ENCODE data around the gene INSM2. TPM values are rescaled to one million over a fixed set of nuclear protein-coding genes. Genes with fewer than 3 reads are reported as not detected.

The INSM2 gene
- total RNA-seq, 1 donor: not detected

DNA sequence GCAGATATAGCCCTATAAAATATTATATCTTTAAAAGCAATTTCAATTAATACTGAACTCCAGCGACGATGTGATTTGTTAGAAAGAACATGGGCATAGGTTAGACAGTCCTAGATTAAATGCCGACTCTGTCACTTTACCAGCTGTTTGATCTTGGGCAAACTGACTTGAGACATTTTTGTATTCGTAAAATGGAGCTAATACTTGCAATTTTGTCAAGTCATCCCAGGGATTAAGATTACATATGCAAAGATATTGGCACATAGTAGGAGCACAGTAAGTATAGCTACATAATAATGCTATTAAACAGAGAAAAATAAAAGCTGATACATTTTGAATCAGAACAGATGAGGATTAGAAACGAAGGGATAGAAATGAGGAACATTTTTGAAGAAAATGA lies 9.0 kb downstream of the INSM2 start:
- Histone ChIP-seq H3K79me2 (ENCODE audit: insufficient read depth, low read length) (no peaks in the 10 kb centered on the region), H3K27me3 (ENCODE audit: insufficient read depth, low read length) (no peaks in the 10 kb centered on the region), H4K20me1 (ENCODE audit: insufficient read depth, low read length) (no peaks in the 10 kb centered on the region), H3K9me3 (ENCODE audit: low read depth, low read length) (no peaks in the 10 kb centered on the region), H3K4me1 (ENCODE audit: insufficient read depth, low read length) (no peaks in the 10 kb centered on the region), H3K27ac (ENCODE audit: low read depth, low read length) (no peak overlapping the region), H3K4me2 (ENCODE audit: insufficient read depth, low read length) (no peak overlapping the region), H3K36me3 (ENCODE audit: insufficient read depth, low read length) (no peaks in the 10 kb centered on the region), H2AFZ (ENCODE audit: low read length) (no peak overlapping the region), H3K4me3 (ENCODE audit: insufficient read depth, low read length) (no peak overlapping the region)
- no peak for DNase-seq (ENCODE audit: insufficient read length, low spot score, missing footprints)
- TF ChIP-seq, protein P1, sequence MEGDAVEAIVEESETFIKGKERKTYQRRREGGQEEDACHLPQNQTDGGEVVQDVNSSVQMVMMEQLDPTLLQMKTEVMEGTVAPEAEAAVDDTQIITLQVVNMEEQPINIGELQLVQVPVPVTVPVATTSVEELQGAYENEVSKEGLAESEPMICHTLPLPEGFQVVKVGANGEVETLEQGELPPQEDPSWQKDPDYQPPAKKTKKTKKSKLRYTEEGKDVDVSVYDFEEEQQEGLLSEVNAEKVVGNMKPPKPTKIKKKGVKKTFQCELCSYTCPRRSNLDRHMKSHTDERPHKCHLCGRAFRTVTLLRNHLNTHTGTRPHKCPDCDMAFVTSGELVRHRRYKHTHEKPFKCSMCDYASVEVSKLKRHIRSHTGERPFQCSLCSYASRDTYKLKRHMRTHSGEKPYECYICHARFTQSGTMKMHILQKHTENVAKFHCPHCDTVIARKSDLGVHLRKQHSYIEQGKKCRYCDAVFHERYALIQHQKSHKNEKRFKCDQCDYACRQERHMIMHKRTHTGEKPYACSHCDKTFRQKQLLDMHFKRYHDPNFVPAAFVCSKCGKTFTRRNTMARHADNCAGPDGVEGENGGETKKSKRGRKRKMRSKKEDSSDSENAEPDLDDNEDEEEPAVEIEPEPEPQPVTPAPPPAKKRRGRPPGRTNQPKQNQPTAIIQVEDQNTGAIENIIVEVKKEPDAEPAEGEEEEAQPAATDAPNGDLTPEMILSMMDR (IDR thresholded peaks at IDR 0.05; ENCODE audit: extremely low read depth, low read depth, low read length): no peak

- Histone ChIP-seq H3K27me3 (ENCODE audit: insufficient read depth, low read length) (no peaks in the 10 kb centered on the region), H3K4me2 (ENCODE audit: insufficient read depth, low read length) (no peak overlapping the region), H3K9me3 (ENCODE audit: low read depth, low read length) (no peaks in the 10 kb centered on the region), H3K27ac (ENCODE audit: low read depth, low read length) (no peak overlapping the region), H3K4me1 (ENCODE audit: insufficient read depth, low read length) (peaks cover 8% of the 10 kb centered on the region), H2AFZ (ENCODE audit: low read length) (no peak overlapping the region), H3K36me3 (ENCODE audit: insufficient read depth, low read length) (no peaks in the 10 kb centered on the region), H3K4me3 (ENCODE audit: insufficient read depth, low read length) (no peak overlapping the region), H4K20me1 (ENCODE audit: insufficient read depth, low read length) (no peaks in the 10 kb centered on the region), H3K79me2 (ENCODE audit: insufficient read depth, low read length) (no peaks in the 10 kb centered on the region)
- no peak for DNase-seq (ENCODE audit: insufficient read length, low spot score, missing footprints)
- TF ChIP-seq, protein P1 (IDR thresholded peaks at IDR 0.05; ENCODE audit: extremely low read depth, low read depth, low read length): no peak
Measured at GRCh38 chr14:35549551-35549950, 15.6 kb downstream of the INSM2 start.

- H3K27me3 ChIP-seq (ENCODE audit: insufficient read depth, low read length): no peaks in the 10 kb centered on the region
- H3K4me3 ChIP-seq (ENCODE audit: insufficient read depth, low read length): no peak overlapping the region
- no peaks in the 10 kb centered on the region for H3K36me3 ChIP-seq (ENCODE audit: insufficient read depth, low read length)
- no peak for DNase-seq (ENCODE audit: insufficient read length, low spot score, missing footprints)
- H4K20me1 ChIP-seq (ENCODE audit: insufficient read depth, low read length): no peaks in the 10 kb centered on the region
- H3K4me2 ChIP-seq (ENCODE audit: insufficient read depth, low read length): no peak overlapping the region
- no peaks in the 10 kb centered on the region for H3K9me3 ChIP-seq (ENCODE audit: low read depth, low read length)
- peaks cover 8% of the 10 kb centered on the region for H3K4me1 ChIP-seq (ENCODE audit: insufficient read depth, low read length)
- TF ChIP-seq, protein P1 (IDR thresholded peaks at IDR 0.05; ENCODE audit: extremely low read depth, low read depth, low read length): no peak
- no peak overlapping the region for H3K27ac ChIP-seq (ENCODE audit: low read depth, low read length)
- no peaks in the 10 kb centered on the region for H3K79me2 ChIP-seq (ENCODE audit: insufficient read depth, low read length)
- H2AFZ ChIP-seq (ENCODE audit: low read length): no peak overlapping the region
Measured at GRCh38 chr14:35551081-35551480, 17.1 kb downstream of the INSM2 start.

GRCh38 chr14:35553808-35554207 lies 19.8 kb downstream of the INSM2 start:
- H3K4me2 ChIP-seq (ENCODE audit: insufficient read depth, low read length): no peak overlapping the region
- no peaks in the 10 kb centered on the region for H3K9me3 ChIP-seq (ENCODE audit: low read depth, low read length)
- H3K36me3 ChIP-seq (ENCODE audit: insufficient read depth, low read length): no peaks in the 10 kb centered on the region
- peak; percentile 72 for DNase-seq (ENCODE audit: insufficient read length, low spot score, missing footprints)
- no peaks in the 10 kb centered on the region for H4K20me1 ChIP-seq (ENCODE audit: insufficient read depth, low read length)
- TF ChIP-seq, protein P1 (IDR thresholded peaks at IDR 0.05; ENCODE audit: extremely low read depth, low read depth, low read length): no peak
- H2AFZ ChIP-seq (ENCODE audit: low read length): no peak overlapping the region
- no peaks in the 10 kb centered on the region for H3K27me3 ChIP-seq (ENCODE audit: insufficient read depth, low read length)
- no peak overlapping the region for H3K4me3 ChIP-seq (ENCODE audit: insufficient read depth, low read length)
- no peak overlapping the region for H3K27ac ChIP-seq (ENCODE audit: low read depth, low read length)
- H3K4me1 ChIP-seq (ENCODE audit: insufficient read depth, low read length): peaks cover 8% of the 10 kb centered on the region
- no peaks in the 10 kb centered on the region for H3K79me2 ChIP-seq (ENCODE audit: insufficient read depth, low read length)
